ENCODE measurements around the gene SAPCD2. TPM values are rescaled to one million over a fixed set of nuclear protein-coding genes. Genes with fewer than 3 reads are reported as not detected.

The SAPCD2 gene
- total and polyA plus RNA-seq, 9 of the 15 experiments (the other 6 are each of a cell fraction or from before 2014, with no cell fraction given), result 3.4 to 91.8 (median 18.8) TPM

DNA sequence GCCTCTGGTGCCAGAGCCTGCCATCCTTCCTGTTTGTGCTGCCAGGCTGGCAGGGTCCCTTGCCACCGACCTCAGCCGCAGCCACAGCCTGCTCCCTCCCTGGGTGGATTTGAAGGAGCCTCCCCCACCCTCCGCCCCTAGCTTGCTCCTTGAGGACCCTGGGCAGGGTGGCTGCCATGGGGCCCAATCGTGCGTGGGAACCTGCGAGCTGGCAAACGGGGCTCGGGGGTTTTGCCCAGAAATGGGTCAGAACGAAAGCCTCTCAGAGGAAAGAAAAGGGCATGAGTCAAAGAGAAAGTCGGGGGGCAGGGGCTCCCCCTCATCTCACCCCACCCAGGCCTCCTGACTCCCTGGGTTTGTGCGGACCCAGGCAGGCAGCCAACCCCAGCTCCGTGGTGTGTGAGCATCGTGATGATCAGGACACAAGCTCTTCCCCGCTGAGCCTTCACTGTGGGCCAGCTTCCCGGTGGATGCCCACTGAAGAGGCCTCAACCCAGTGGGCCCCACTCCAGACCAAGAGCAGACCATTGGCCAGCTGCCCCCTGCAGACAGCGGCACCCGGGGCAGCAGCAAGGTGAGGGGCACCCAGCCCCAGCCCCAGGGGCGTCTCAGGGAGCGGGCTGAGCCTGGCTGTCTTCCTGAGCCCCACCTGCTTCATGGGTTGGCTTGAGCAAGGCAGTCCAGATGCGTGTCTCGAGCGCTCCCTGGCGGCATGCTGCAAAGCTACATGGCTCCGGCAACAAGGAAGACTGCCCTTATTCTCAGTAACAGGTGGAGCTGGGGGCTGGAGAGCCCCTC, 35.4 kb downstream of the SAPCD2 start (continued):
- peak; percentile 17 to 72; a peak in 2 of 4 replicates for TF ChIP-seq MAZ (CRISPR knock-in tag; conservative IDR thresholded peaks at IDR 0.05 in 1 of 2, IDR thresholded peaks at IDR 0.05 in 1 of 2)
- TF ChIP-seq CHD2 (IDR thresholded peaks at IDR 0.05; ENCODE audit: low read depth, low read length), result no peak
- TF ChIP-seq, protein P1, sequence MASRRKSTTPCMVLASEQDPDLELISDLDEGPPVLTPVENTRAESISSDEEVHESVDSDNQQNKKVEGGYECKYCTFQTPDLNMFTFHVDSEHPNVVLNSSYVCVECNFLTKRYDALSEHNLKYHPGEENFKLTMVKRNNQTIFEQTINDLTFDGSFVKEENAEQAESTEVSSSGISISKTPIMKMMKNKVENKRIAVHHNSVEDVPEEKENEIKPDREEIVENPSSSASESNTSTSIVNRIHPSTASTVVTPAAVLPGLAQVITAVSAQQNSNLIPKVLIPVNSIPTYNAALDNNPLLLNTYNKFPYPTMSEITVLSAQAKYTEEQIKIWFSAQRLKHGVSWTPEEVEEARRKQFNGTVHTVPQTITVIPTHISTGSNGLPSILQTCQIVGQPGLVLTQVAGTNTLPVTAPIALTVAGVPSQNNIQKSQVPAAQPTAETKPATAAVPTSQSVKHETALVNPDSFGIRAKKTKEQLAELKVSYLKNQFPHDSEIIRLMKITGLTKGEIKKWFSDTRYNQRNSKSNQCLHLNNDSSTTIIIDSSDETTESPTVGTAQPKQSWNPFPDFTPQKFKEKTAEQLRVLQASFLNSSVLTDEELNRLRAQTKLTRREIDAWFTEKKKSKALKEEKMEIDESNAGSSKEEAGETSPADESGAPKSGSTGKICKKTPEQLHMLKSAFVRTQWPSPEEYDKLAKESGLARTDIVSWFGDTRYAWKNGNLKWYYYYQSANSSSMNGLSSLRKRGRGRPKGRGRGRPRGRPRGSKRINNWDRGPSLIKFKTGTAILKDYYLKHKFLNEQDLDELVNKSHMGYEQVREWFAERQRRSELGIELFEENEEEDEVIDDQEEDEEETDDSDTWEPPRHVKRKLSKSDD (conservative IDR thresholded peaks at IDR 0.05; ENCODE audit: low read length), result 0 out of 2 replicates have a peak, but pooled peaks have one; percentile 36
- no peak for TF ChIP-seq ZFP91 (CRISPR knock-in tag; IDR thresholded peaks at IDR 0.05)
- no peak for TF ChIP-seq PTTG1 (tag; IDR thresholded peaks at IDR 0.05; ENCODE audit: low read depth)
- peak; percentile 50; the same call in 1 of the 2 replicates for TF ChIP-seq CREM (IDR thresholded peaks at IDR 0.05; ENCODE audit: low read depth)

Measured in K562 (cell line).